Keratinocyte (primary cell): Measurements from ENCODE around the gene SPATA13. TPM values are rescaled to one million over a fixed set of nuclear protein-coding genes. Genes with fewer than 3 reads are reported as not detected.

ENCODE experiments used
- DNase-seq: peaks from one replicate; pipeline ENCODE4 v3.0.0-alpha.2; 2011; ENCODE audit warnings: low read depth, missing footprints, low spot score
- FAIRE-seq: peaks from 2 replicates; lab custom pipeline; 2011; peaks lifted over from hg19 to GRCh38; lab: Jason Lieb, UNC
- H2AFZ ChIP-seq: 2 replicates; pipeline ENCODE4 v1.6.0; 2012; ENCODE audit warnings: low read length, control low read depth, inconsistent platforms; ENCODE audit not compliant: control insufficient read depth
- H3K27ac ChIP-seq: 2 replicates; pipeline ENCODE4 v1.5.1; 2011; ENCODE audit warnings: low read length; ENCODE audit not compliant: control insufficient read depth, insufficient read depth
- H3K27me3 ChIP-seq: 3 replicates; pipeline ENCODE4 v1.6.0; 2011; ENCODE audit warnings: low read length; ENCODE audit not compliant: control insufficient read depth, insufficient read depth; ENCODE audit errors: extremely low read depth
- H3K36me3 ChIP-seq, 2 experiments: 2 replicates in 1 of 2; 3 replicates in 1 of 2; pipeline ENCODE4 v1.5.1; 2011; ENCODE audit warnings: low read length in 2 of 2, mild to moderate bottlenecking in 1 of 2; ENCODE audit not compliant: control insufficient read depth in 2 of 2, insufficient read depth in 2 of 2; ENCODE audit errors: extremely low read depth in 1 of 2
- H3K4me1 ChIP-seq: 3 replicates; pipeline ENCODE4 v1.5.1; 2011; ENCODE audit warnings: low read length; ENCODE audit not compliant: control insufficient read depth, insufficient read depth; ENCODE audit errors: extremely low read depth
- H3K4me2 ChIP-seq: 3 replicates; pipeline ENCODE4 v1.6.0; 2011; ENCODE audit warnings: low read depth, low read length; ENCODE audit not compliant: control insufficient read depth, insufficient read depth; ENCODE audit errors: extremely low read depth
- H3K4me3 ChIP-seq, 3 experiments: fragments of 200-600 bp in 1 of 3; sonication (generic) in 1 of 3; 2 replicates in 2 of 3; 3 replicates in 1 of 3; pipeline ENCODE4 v1.5.1; 2011 to 2016; ENCODE audit warnings: low read length in 3 of 3, mild to moderate bottlenecking in 3 of 3, control low read depth in 2 of 3, inconsistent platforms in 1 of 3, low read depth in 1 of 3, mixed read lengths in 1 of 3, mixed run types in 1 of 3, moderate library complexity in 1 of 3; ENCODE audit not compliant: control insufficient read depth in 2 of 3, insufficient read depth in 2 of 3; ENCODE audit errors: extremely low read depth in 1 of 3
- H3K79me2 ChIP-seq: 2 replicates; pipeline ENCODE4 v1.6.0; 2012; ENCODE audit warnings: low read length; ENCODE audit not compliant: control insufficient read depth, insufficient read depth
- H3K9ac ChIP-seq: 3 replicates; pipeline ENCODE4 v1.6.0; 2011; ENCODE audit warnings: low read length; ENCODE audit not compliant: control insufficient read depth, insufficient read depth; ENCODE audit errors: extremely low read depth
- H3K9me1 ChIP-seq: 3 replicates; pipeline ENCODE4 v1.6.0; 2011; ENCODE audit warnings: low read length; ENCODE audit not compliant: control insufficient read depth, insufficient read depth; ENCODE audit errors: extremely low read depth
- H3K9me3 ChIP-seq: 2 replicates; pipeline ENCODE4 v1.5.1; 2012; ENCODE audit warnings: low read depth, low read length; ENCODE audit not compliant: control insufficient read depth
- H4K20me1 ChIP-seq: 3 replicates; pipeline ENCODE4 v1.6.0; 2011; ENCODE audit warnings: low read length; ENCODE audit not compliant: control insufficient read depth, insufficient read depth; ENCODE audit errors: extremely low read depth
- CTCF ChIP-seq, 3 experiments: IDR thresholded peaks in 1 of 3; conservative IDR thresholded peaks in 1 of 3; optimal IDR thresholded peaks in 1 of 3; 2 replicates in 2 of 3; 3 replicates in 1 of 3; pipeline versions ENCODE3 to v1.5.1; 2011; ENCODE audit warnings: low read length in 3 of 3, mild to moderate bottlenecking in 3 of 3, moderate library complexity in 2 of 3, control low read depth in 1 of 3, inconsistent platforms in 1 of 3; ENCODE audit not compliant: insufficient read depth in 2 of 3; ENCODE audit errors: extremely low read depth in 1 of 3
- EZH2 ChIP-seq: IDR thresholded peaks from one replicate; pipeline ENCODE4 v1.6.1; 2012; ENCODE audit warnings: inconsistent platforms, mild to moderate bottlenecking, low read length, moderate library complexity
- dilution Hi-C: fragments of 300-500 bp; cut with MboI; formaldehyde crosslinking; loops from one replicate; pipeline ENCODE4 v1.7.0; 2020; ENCODE audit warnings: low sequenced_read_pairs; ENCODE audit not compliant: extremely low pct_ligation_motif_present
- polyA plus RNA-seq, 5 experiments: library from polyadenylated mRNA; depleted of rRNA in 3 of 5; stranded (reverse) in 3 of 5; stranded (forward) in 1 of 5; unstranded in 1 of 5; fragments of >200 nt; gene quantifications; 1 replicate in 1 of 5; 2 replicates in 3 of 5; 3 replicates in 1 of 5; pipeline versions ENCODE4 v1.2.1 to v1.2.3, GENCODE V29; 2011 to 2012; ENCODE audit warnings: missing spikeins in 2 of 5, low read depth in 1 of 5, low replicate concordance in 1 of 5

Gene SPATA13
- polyA plus RNA-seq, 1 donor (not counting 4 experiments of a cell fraction or from before 2014, with no cell fraction given): 1.2 TPM

GRCh38 chr13:24273926-24274325 lies 113.4 kb downstream of the SPATA13 start:
- H3K27me3 ChIP-seq: no peaks in the 10 kb centered on the region
- H3K9ac ChIP-seq: no peak overlapping the region
- no peaks in the 10 kb centered on the region for H3K9me3 ChIP-seq
- no peaks in the 10 kb centered on the region for H3K36me3 ChIP-seq
- H3K79me2 ChIP-seq: no peaks in the 10 kb centered on the region
- no peak overlapping the region for H3K4me3 ChIP-seq
- H3K4me2 ChIP-seq: no peak overlapping the region
- TF ChIP-seq CTCF (optimal IDR thresholded peaks at IDR 0.05 in 1 of 3, IDR thresholded peaks at IDR 0.05 in 1 of 3, conservative IDR thresholded peaks at IDR 0.05 in 1 of 3; ENCODE audit: extremely low read depth in 1 of 3, insufficient read depth in 2 of 3, low read length in 3 of 3) (no peak), EZH2 (no peak)
- H2AFZ ChIP-seq: no peak overlapping the region
- no peaks in the 10 kb centered on the region for H4K20me1 ChIP-seq
- H3K4me1 ChIP-seq: peaks cover 22% of the 10 kb centered on the region
- H3K27ac ChIP-seq: no peak overlapping the region
- FAIRE-seq (peak; percentile 23), DNase-seq (no peak)
- dilution Hi-C loops: no loop called here
- no peaks in the 10 kb centered on the region for H3K9me1 ChIP-seq

- H3K4me3 ChIP-seq: no peak overlapping the region
- H3K9me3 ChIP-seq: no peaks in the 10 kb centered on the region
- no peaks in the 10 kb centered on the region for H3K79me2 ChIP-seq
- H3K36me3 ChIP-seq: no peaks in the 10 kb centered on the region
- H3K9me1 ChIP-seq: no peaks in the 10 kb centered on the region
- no peak overlapping the region for H2AFZ ChIP-seq
- no peak overlapping the region for H3K9ac ChIP-seq
- H3K4me2 ChIP-seq: no peak overlapping the region
- no peaks in the 10 kb centered on the region for H4K20me1 ChIP-seq
- FAIRE-seq (peak; percentile 34), DNase-seq (no peak)
- H3K27ac ChIP-seq: no peak overlapping the region
- TF ChIP-seq EZH2: no peak
- peaks cover 22% of the 10 kb centered on the region for H3K4me1 ChIP-seq
- dilution Hi-C loops: no loop called here
- H3K27me3 ChIP-seq: no peaks in the 10 kb centered on the region
These were observed 114.0 kb downstream of the SPATA13 start for GRCh38 chr13:24274452-24275021.

DNA sequence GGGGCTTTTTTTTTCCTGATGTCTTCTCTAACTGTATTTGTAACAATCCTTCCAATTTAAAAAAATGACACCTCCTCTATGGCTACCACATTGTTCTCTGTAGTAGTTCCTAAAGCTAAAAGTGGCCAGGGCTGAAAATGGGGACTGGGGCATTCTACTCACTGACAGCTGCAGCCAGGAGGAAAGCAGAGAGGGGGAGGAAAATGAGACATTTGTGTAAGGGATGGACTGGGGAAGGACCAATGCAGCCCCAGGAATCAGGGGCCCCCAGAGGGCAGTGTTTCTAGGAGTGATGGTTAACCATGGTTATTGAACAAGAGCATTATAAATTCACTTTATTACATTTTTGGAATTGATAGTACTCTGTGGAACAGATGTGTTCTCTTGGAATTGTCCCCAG lies 114.5 kb downstream of the SPATA13 start:
- Histone ChIP-seq H2AFZ (no peak overlapping the region), H3K79me2 (no peaks in the 10 kb centered on the region), H3K27ac (no peak overlapping the region), H3K27me3 (no peaks in the 10 kb centered on the region), H3K4me3 (no peak overlapping the region), H4K20me1 (no peaks in the 10 kb centered on the region), H3K9ac (no peak overlapping the region), H3K4me2 (no peak overlapping the region), H3K9me1 (no peaks in the 10 kb centered on the region), H3K4me1 (peaks cover 22% of the 10 kb centered on the region), H3K36me3 (no peaks in the 10 kb centered on the region), H3K9me3 (no peaks in the 10 kb centered on the region)
- no peak for TF ChIP-seq EZH2
- TF ChIP-seq CTCF (optimal IDR thresholded peaks at IDR 0.05 in 1 of 3, IDR thresholded peaks at IDR 0.05 in 1 of 3, conservative IDR thresholded peaks at IDR 0.05 in 1 of 3; ENCODE audit: extremely low read depth in 1 of 3, insufficient read depth in 2 of 3, low read length in 3 of 3): no peak
- no peak for FAIRE-seq
- DNase-seq: no peak
- dilution Hi-C loops: no loop called here
